HG02938 (cell line): ENCODE data around the gene CLEC20A.

Experiments used
- ATAC-seq: cut with Tn5 transposase; IDR thresholded peaks from one replicate; pipeline ENCODE4 v1.9.1; 2021; ENCODE audit warnings: mild to moderate bottlenecking, moderate library complexity; ENCODE audit not compliant: unreplicated experiment

CLEC20A gene

GRCh38 chr1:178477841-178478240 is 18.9 kb downstream of the CLEC20A start:
- no peak for ATAC-seq

GRCh38 chr1:178477373-178477772 is 19.4 kb downstream of the CLEC20A start:
- no peak for ATAC-seq

- ATAC-seq = no peak
Observed at GRCh38 chr1:178472531-178472930, 24.2 kb downstream of the CLEC20A start.

- ATAC-seq = no peak
Observed at GRCh38 chr1:178470411-178470960, 26.3 kb downstream of the CLEC20A start.

- no peak for ATAC-seq
Observed at GRCh38 chr1:178467837-178468236, 28.9 kb downstream of the CLEC20A start.

- no peak for ATAC-seq
Observed at GRCh38 chr1:178465011-178465410, 31.8 kb downstream of the CLEC20A start.

GRCh38 chr1:178464566-178464965 is 32.2 kb downstream of the CLEC20A start:
- no peak for ATAC-seq

GRCh38 chr1:178464141-178464540 is 32.6 kb downstream of the CLEC20A start:
- ATAC-seq = no peak

- no peak for ATAC-seq
Observed at GRCh38 chr1:178461701-178462100, 35.1 kb downstream of the CLEC20A start.

GRCh38 chr1:178461104-178461503 is 35.7 kb downstream of the CLEC20A start:
- no peak for ATAC-seq

- no peak for ATAC-seq
Observed at GRCh38 chr1:178458203-178458602, 38.6 kb downstream of the CLEC20A start.

- ATAC-seq = no peak
Observed at GRCh38 chr1:178457651-178458050, 39.1 kb downstream of the CLEC20A start.

- ATAC-seq = no peak
Observed at GRCh38 chr1:178456472-178456871, 40.3 kb downstream of the CLEC20A start.

- no peak for ATAC-seq
Observed at GRCh38 chr1:178452013-178452412, 44.8 kb downstream of the CLEC20A start.

- ATAC-seq = no peak
Observed at GRCh38 chr1:178451529-178451928, 45.2 kb downstream of the CLEC20A start.

GRCh38 chr1:178450871-178451270 is 45.9 kb downstream of the CLEC20A start:
- no peak for ATAC-seq

GRCh38 chr1:178442925-178443324 is 53.8 kb downstream of the CLEC20A start:
- no peak for ATAC-seq

- ATAC-seq = no peak
Observed at GRCh38 chr1:178438432-178438831, 58.3 kb downstream of the CLEC20A start.

- no peak for ATAC-seq
Observed at GRCh38 chr1:178436899-178437298, 59.9 kb downstream of the CLEC20A start.

GRCh38 chr1:178434899-178435435 is 61.8 kb downstream of the CLEC20A start:
- ATAC-seq = no peak

GRCh38 chr1:178434360-178434759 is 62.4 kb downstream of the CLEC20A start:
- ATAC-seq = no peak
